CD4-positive, alpha-beta T cell (primary cell): ENCODE results near the gene ONECUT1. TPM values are rescaled to one million over a fixed set of nuclear protein-coding genes. Genes with fewer than 3 reads are reported as not detected.
"Not testable (repeated sequence)": the region's sequence is repeated elsewhere in the genome, so short reads cannot be mapped to it uniquely, and the experiment has no call there.

Experiments used
- ATAC-seq: fragments of 200-7000 bp; cut with Tn5 transposase; one replicate; pipeline ENCODE4 v1.10.0; 2022; ENCODE audit warnings: mild to moderate bottlenecking; ENCODE audit not compliant: poor library complexity
- CTCF ChIA-PET: fragments of 350-600 bp; sonication (Branson Sonifier 250); formaldehyde crosslinking; loops from one replicate; lab custom pipeline; 2021; ENCODE audit warnings: antibody characterized with exemption, inconsistent platforms; lab: Charles Lee
- POLR2A ChIA-PET: fragments of 350-600 bp; sonication (Branson Sonifier 250); formaldehyde crosslinking; loops from one replicate; lab custom pipeline; 2021; ENCODE audit warnings: antibody characterized with exemption, inconsistent platforms; lab: Charles Lee
- DNase-seq, 14 experiments: peaks; one replicate each; pipeline ENCODE4 v3.0.0-alpha.2; 2013 to 2020; ENCODE audit warnings: mixed read lengths in 2 of 14
- H3K27ac ChIP-seq, 2 donors: one replicate each; pipeline versions ENCODE4 v1.5.1 to v1.7.0; 2013; ENCODE audit warnings: low read length in 2 of 2, low read depth in 1 of 2, mild to moderate bottlenecking in 1 of 2
- H3K27me3 ChIP-seq, 2 experiments: 1 replicate in 1 of 2; 2 replicates in 1 of 2; pipeline versions ENCODE4 v1.6.1 to v1.7.0; 2013; ENCODE audit warnings: low read length in 2 of 2, control low read depth in 1 of 2, mild to moderate bottlenecking in 1 of 2, moderate library complexity in 1 of 2; ENCODE audit not compliant: insufficient read depth in 2 of 2, control insufficient read depth in 1 of 2
- H3K36me3 ChIP-seq: one replicate; pipeline ENCODE4 v1.6.1; 2013; ENCODE audit warnings: low read length, control low read depth; ENCODE audit not compliant: insufficient read depth
- H3K4me1 ChIP-seq: one replicate; pipeline ENCODE4 v1.6.1; 2013; ENCODE audit warnings: low read length, control low read depth; ENCODE audit not compliant: insufficient read depth
- H3K4me3 ChIP-seq: one replicate; pipeline ENCODE4 v1.5.1; 2013; ENCODE audit warnings: mild to moderate bottlenecking, low read length, moderate library complexity
- H3K9me3 ChIP-seq, 2 experiments: 1 replicate in 1 of 2; 2 replicates in 1 of 2; pipeline versions ENCODE4 v1.6.1 to v1.7.0; 2013; ENCODE audit warnings: low read length in 2 of 2, mild to moderate bottlenecking in 2 of 2, control low read depth in 1 of 2, moderate library complexity in 1 of 2; ENCODE audit not compliant: control insufficient read depth in 1 of 2, insufficient read depth in 1 of 2
- H3K27ac Mint-ChIP-seq: one replicate; pipeline ENCODE4 v1.8.0; 2020; ENCODE audit warnings: mixed read lengths
- H3K27me3 Mint-ChIP-seq: one replicate; pipeline ENCODE4 v1.8.0; 2021; ENCODE audit warnings: mixed read lengths
- H3K36me3 Mint-ChIP-seq: one replicate; pipeline ENCODE4 v1.8.0; 2021; ENCODE audit warnings: low read depth, mixed read lengths
- H3K4me1 Mint-ChIP-seq: one replicate; pipeline ENCODE4 v1.8.0; 2021; ENCODE audit warnings: low read depth, mixed read lengths
- H3K4me3 Mint-ChIP-seq: one replicate; pipeline ENCODE4 v1.8.0; 2020; ENCODE audit warnings: mild to moderate bottlenecking, mixed read lengths
- H3K9me3 Mint-ChIP-seq: one replicate; pipeline ENCODE4 v1.8.0; 2020; ENCODE audit warnings: mixed read lengths
- intact Hi-C, 2 experiments: fragments of 100-400 bp; cut with DNase I in 1 of 2; cut with micrococcal nuclease in 1 of 2; formaldehyde crosslinking; loops; one replicate each; pipeline versions ENCODE4 v1.15.1 to v1.9.0; 2023 to 2025; cut with DNase I, micrococcal nuclease
- total RNA-seq, 174 experiments: library from RNA in 2 of 174; stranded (reverse) in 2 of 174; gene quantifications; one replicate each; pipeline ENCODE4 v1.2.3 and lab custom pipeline; 2021 to 2026
- TF ChIP-seq, protein P1 (sequence below): fragments of 200-600 bp; IDR thresholded peaks from one replicate; pipeline ENCODE4 v1.8.0; 2022; ENCODE audit warnings: antibody characterized with exemption, mild to moderate bottlenecking

Gene ONECUT1
- total RNA-seq, 2 experiments from 2014 or later = not detected

DNA sequence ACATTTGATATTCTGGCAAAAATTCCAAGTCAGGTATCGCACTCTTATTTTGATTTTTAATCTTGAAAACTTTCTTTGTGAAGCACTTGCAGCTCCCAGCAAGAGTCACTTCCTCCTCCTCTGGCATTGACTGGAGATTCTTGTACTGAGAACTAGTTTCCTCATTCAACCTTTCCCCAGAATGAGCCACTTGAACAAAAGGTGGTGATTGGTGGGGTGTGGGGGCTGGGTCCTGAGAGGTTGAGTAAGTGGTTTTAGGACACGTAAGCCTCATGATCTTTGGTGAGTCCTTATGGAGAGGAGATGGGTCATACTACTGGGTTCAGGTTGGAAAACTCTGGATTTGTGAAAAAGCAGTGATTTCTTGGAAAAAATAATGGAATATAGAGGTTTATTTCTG, 32.3 kb upstream of the ONECUT1 start:
- peaks cover 12 to 16% of the 10 kb centered on the region in 2 experiments for H3K27me3 ChIP-seq
- no peaks in the 10 kb centered on the region for H3K36me3 ChIP-seq
- Mint-ChIP-seq H3K9me3 (no peaks in the 10 kb centered on the region), H3K4me3 (no peak overlapping the region), H3K4me1 (no peaks in the 10 kb centered on the region), H3K27me3 (peaks cover 74% of the 10 kb centered on the region), H3K36me3 (no peaks in the 10 kb centered on the region), H3K27ac (no peak overlapping the region)
- intact Hi-C loops = loop anchor here in 1 of 2 experiments (1.0 kb wide), 1 partner anchor 28 kb away; no protein-coding TSS in a partner anchor
- POLR2A ChIA-PET = no interaction called here
- DNase-seq (no peak), ATAC-seq (no peak)
- H3K9me3 ChIP-seq = peaks cover 0 to 3% of the 10 kb centered on the region in 2 experiments
- H3K27ac ChIP-seq = no peak overlapping the region
- CTCF ChIA-PET = no interaction called here
- TF ChIP-seq, protein P1, sequence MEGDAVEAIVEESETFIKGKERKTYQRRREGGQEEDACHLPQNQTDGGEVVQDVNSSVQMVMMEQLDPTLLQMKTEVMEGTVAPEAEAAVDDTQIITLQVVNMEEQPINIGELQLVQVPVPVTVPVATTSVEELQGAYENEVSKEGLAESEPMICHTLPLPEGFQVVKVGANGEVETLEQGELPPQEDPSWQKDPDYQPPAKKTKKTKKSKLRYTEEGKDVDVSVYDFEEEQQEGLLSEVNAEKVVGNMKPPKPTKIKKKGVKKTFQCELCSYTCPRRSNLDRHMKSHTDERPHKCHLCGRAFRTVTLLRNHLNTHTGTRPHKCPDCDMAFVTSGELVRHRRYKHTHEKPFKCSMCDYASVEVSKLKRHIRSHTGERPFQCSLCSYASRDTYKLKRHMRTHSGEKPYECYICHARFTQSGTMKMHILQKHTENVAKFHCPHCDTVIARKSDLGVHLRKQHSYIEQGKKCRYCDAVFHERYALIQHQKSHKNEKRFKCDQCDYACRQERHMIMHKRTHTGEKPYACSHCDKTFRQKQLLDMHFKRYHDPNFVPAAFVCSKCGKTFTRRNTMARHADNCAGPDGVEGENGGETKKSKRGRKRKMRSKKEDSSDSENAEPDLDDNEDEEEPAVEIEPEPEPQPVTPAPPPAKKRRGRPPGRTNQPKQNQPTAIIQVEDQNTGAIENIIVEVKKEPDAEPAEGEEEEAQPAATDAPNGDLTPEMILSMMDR = no peak
- no peaks in the 10 kb centered on the region for H3K4me1 ChIP-seq
- H3K4me3 ChIP-seq = no peak overlapping the region

DNA sequence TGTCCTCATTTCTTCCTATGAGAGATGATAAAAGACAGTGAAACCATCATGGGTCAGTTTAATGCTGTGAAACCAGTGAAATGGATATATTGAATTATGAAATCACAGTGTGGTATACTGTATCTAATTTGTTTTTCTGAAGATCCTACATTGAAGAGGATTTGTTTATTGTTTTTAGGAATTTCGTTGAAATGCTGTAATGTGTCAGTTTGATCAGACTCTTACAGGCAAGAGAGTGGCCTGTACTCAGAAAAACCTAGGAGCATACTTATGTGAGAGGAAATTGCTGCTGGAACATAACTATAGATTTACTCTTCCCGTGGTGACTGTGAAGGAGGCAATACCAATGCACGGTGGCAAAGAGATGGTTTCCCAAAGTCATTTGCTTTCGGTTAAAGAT, 29.1 kb upstream of the ONECUT1 start:
- peaks cover 2% of the 10 kb centered on the region for H3K9me3 Mint-ChIP-seq
- peaks cover 87% of the 10 kb centered on the region for H3K27me3 Mint-ChIP-seq
- no peak overlapping the region for H3K27ac Mint-ChIP-seq
- DNase-seq (no peak), ATAC-seq (no peak)
- intact Hi-C loops = no loop called here
- no peak overlapping the region for H3K4me3 Mint-ChIP-seq
- Histone ChIP-seq H3K36me3 (no peaks in the 10 kb centered on the region), H3K9me3 (peaks cover 0 to 2% of the 10 kb centered on the region in 2 experiments), H3K4me1 (no peaks in the 10 kb centered on the region), H3K4me3 (no peak overlapping the region), H3K27me3 (peaks cover 10 to 16% of the 10 kb centered on the region in 2 experiments), H3K27ac (no peak overlapping the region)
- no peaks in the 10 kb centered on the region for H3K36me3 Mint-ChIP-seq
- TF ChIP-seq, protein P1 = no peak
- no peaks in the 10 kb centered on the region for H3K4me1 Mint-ChIP-seq
- CTCF ChIA-PET = no interaction called here
- POLR2A ChIA-PET = no interaction called here

DNA sequence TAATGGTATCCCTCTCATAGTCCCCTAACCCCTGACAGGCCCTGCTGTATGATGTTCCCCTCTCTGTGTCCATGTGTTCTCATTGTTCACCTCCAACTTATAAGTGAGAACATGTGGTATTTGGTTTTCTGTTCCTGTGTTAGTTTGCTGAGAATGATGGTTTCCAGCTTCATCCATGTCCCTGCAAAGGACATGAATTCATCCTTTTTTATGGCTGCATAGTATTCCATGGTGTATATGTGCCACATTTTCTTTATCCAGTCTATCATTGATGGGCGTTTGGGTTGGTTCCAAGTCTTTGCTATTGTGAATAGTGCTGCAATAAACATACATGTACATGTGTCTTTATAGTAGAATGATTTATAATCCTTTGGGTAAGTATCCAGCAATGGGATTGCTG, 25.8 kb upstream of the ONECUT1 start:
- H3K9me3 Mint-ChIP-seq, H3K27ac ChIP-seq, H3K27ac Mint-ChIP-seq, H3K9me3 ChIP-seq, H3K4me1 ChIP-seq, CTCF ChIA-PET, H3K4me1 Mint-ChIP-seq, ATAC-seq, DNase-seq, POLR2A ChIA-PET, intact Hi-C loops, H3K4me3 ChIP-seq, H3K36me3 ChIP-seq, H3K4me3 Mint-ChIP-seq, H3K36me3 Mint-ChIP-seq: not testable (repeated sequence)
- H3K27me3 Mint-ChIP-seq = peaks cover 95% of the 10 kb centered on the region
- H3K27me3 ChIP-seq = peaks cover 9 to 25% of the 10 kb centered on the region in 2 experiments

DNA sequence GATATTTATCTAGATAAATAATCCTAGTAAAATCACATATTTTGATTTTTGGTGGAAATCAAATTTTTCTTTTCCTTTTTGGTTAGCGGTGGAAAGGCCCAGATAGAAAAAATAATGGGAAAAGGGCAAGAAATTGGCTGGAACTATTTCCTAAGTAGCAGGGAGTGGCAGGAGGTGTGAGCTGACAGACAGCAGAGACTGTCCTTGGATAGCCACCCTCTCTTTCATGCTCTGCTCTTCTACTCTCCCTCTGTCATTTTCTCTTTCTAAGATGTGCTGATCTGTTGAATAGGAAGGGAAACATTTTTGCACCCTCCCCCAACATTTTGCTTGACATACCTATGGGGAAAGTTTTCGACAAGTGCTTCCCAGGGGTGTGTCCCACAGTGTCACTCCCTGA, 18.9 kb upstream of the ONECUT1 start:
- no peak overlapping the region for H3K4me3 Mint-ChIP-seq
- CTCF ChIA-PET = interaction anchor here (1.0 kb wide), 1 partner anchor 12 kb away, joined by 4 read pairs; no protein-coding TSS in a partner anchor

More for the DNA sequence above, 18.9 kb upstream of the ONECUT1 start:
- TF ChIP-seq, protein P1 = no peak
- peaks cover 87% of the 10 kb centered on the region for H3K27me3 Mint-ChIP-seq
- DNase-seq (no peak), ATAC-seq (no peak)
- H3K4me1 ChIP-seq = peaks cover 24% of the 10 kb centered on the region
- H3K27ac Mint-ChIP-seq = no peak overlapping the region
- H3K27ac ChIP-seq = no peak overlapping the region
- H3K4me3 ChIP-seq = no peak overlapping the region
- peaks cover 0 to 19% of the 10 kb centered on the region in 2 experiments for H3K9me3 ChIP-seq
- H3K4me1 Mint-ChIP-seq = peaks cover 9% of the 10 kb centered on the region
- no peaks in the 10 kb centered on the region for H3K9me3 Mint-ChIP-seq
- no peaks in the 10 kb centered on the region for H3K36me3 Mint-ChIP-seq
- H3K36me3 ChIP-seq = no peaks in the 10 kb centered on the region
- intact Hi-C loops = no loop called here
- POLR2A ChIA-PET = no interaction called here
- H3K27me3 ChIP-seq = peaks cover 58 to 84% of the 10 kb centered on the region in 2 experiments
